ENCODE measurements around the gene RELT. TPM values are rescaled to one million over a fixed set of nuclear protein-coding genes. Genes with fewer than 3 reads are reported as not detected.

RELT gene
- total and polyA plus RNA-seq, 2 experiments from 2014 or later = 2.0 to 6.3 TPM

DNA sequence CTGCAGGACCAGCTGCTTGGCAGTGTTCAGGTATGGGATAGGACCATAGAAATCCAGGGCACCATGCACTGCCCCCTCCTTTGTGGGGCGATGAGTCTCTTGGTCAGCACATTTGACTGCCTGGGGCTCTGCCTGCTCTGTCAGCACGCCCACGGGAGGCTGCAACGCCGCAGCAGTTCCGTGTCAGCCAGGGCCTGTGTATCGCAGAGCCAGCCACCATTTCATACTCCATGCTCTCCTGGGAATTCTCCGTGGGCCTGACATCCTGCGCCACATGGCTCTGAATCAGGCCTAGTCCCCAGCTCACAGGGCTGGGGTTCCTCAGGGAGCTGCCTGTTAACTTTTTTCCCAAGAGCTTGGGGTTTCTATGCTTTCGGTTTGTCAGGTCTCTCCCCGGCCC, 16.9 kb upstream of the RELT start:
- Histone ChIP-seq H3K36me3 (ENCODE audit: insufficient read depth) (no peaks in the 10 kb centered on the region), H2AFZ (no peak overlapping the region)
- H3K36me3 Mint-ChIP-seq (ENCODE audit: low read depth) = no peaks in the 10 kb centered on the region

More for the DNA sequence above, 16.9 kb upstream of the RELT start:
- Mint-ChIP-seq H3K27ac (no peak overlapping the region), H3K4me1 (peaks cover 5% of the 10 kb centered on the region; the same call in 1 of the 3 replicates), H3K4me3 (no peak overlapping the region), H3K27me3 (ENCODE audit: insufficient read depth, low read depth, poor library complexity) (peaks cover 11% of the 10 kb centered on the region), H3K9me3 (no peaks in the 10 kb centered on the region; the same call in 2 of the 3 replicates)
- no peaks in the 10 kb centered on the region for H3K27me3 ChIP-seq (ENCODE audit: insufficient read depth)
- H3K9me2 ChIP-seq (ENCODE audit: insufficient read depth) = no peaks in the 10 kb centered on the region
- no peaks in the 10 kb centered on the region for H3K79me2 ChIP-seq (replicated peaks; ENCODE audit: insufficient read depth)
- H4K20me1 ChIP-seq (replicated peaks; ENCODE audit: insufficient read depth) = peaks cover 5% of the 10 kb centered on the region
- no peak overlapping the region for H3K4me2 ChIP-seq
- no peak overlapping the region for H3K4me3 ChIP-seq
- peaks cover 6% of the 10 kb centered on the region; the same call in 1 of the 2 replicates for H3K4me1 ChIP-seq (ENCODE audit: insufficient read depth)
- no peak overlapping the region for H3K27ac ChIP-seq (ENCODE audit: low read depth)
- TF ChIP-seq CTCF (conservative IDR thresholded peaks at IDR 0.05; ENCODE audit: low read depth in 2 of 2) = no peak
- TF ChIP-seq JUNB (IDR thresholded peaks at IDR 0.05; ENCODE audit: unreplicated experiment) = no peak
- TF ChIP-seq ZNF462 (CRISPR knock-in tag; IDR thresholded peaks at IDR 0.05) = no peak
- no peak for TF ChIP-seq NANOG (IDR thresholded peaks at IDR 0.05; ENCODE audit: borderline replicate concordance)
- TF ChIP-seq ETS1 (IDR thresholded peaks at IDR 0.05) = no peak
- TF ChIP-seq ZNF331 (CRISPR knock-in tag; IDR thresholded peaks at IDR 0.05; ENCODE audit: low read depth) = no peak
- no peak for TF ChIP-seq EZH2 (IDR thresholded peaks at IDR 0.05; ENCODE audit: low read depth, unreplicated experiment)
- no peak for TF ChIP-seq EZH2phosphoT487 (IDR thresholded peaks at IDR 0.05; ENCODE audit: unreplicated experiment)
- no peak for TF ChIP-seq REST (IDR thresholded peaks at IDR 0.05; ENCODE audit: unreplicated experiment)
- TF ChIP-seq CREB1 (CRISPR knock-in tag; IDR thresholded peaks at IDR 0.05; ENCODE audit: low read depth) = no peak
- no peak for TF ChIP-seq STAT1 (IDR thresholded peaks at IDR 0.05; ENCODE audit: unreplicated experiment)
- TF ChIP-seq POLR2AphosphoS5 (IDR thresholded peaks at IDR 0.05; ENCODE audit: low read depth) = no peak
- no peak for TF ChIP-seq ZNF114 (CRISPR knock-in tag; IDR thresholded peaks at IDR 0.05)
- ATAC-seq (no peak), DNase-seq (ENCODE audit: low spot score) (no peak)
- 0 out of 2 replicates have a peak, but pooled peaks cover 13% of the 10 kb centered on the region for H3F3A ChIP-seq (replicated peaks; ENCODE audit: low read depth)

Measured in GM23338 (cell line).